Heart left ventricle (tissue), 16 donors: ENCODE data around the gene FSTL4. TPM values are rescaled to one million over a fixed set of nuclear protein-coding genes. Genes with fewer than 3 reads are reported as not detected.

Experiments
- ATAC-seq, 4 donors: fragments of 200-7000 bp; cut with Tn5 transposase; one replicate each; pipeline ENCODE4 v1.9.1; 2020 to 2022; ENCODE audit warnings: moderate library complexity in 4 of 4, mild to moderate bottlenecking in 3 of 4, moderate number of reproducible peaks in 1 of 4
- DNase-seq, 5 donors: peaks; one replicate each; pipeline ENCODE4 v3.0.0-alpha.2; 2020
- H3K27ac ChIP-seq, 12 donors: fragments of 200-600 bp; sonication (generic) in 4 of 12; one replicate each; pipeline versions ENCODE4 v1.5.0 to v1.8.0; 2016 to 2022; ENCODE audit warnings: mild to moderate bottlenecking in 2 of 12
- H3K27me3 ChIP-seq, 9 donors: fragments of 200-600 bp; sonication (generic) in 2 of 9; one replicate each; pipeline versions ENCODE4 v1.5.1 to v1.8.0; 2016 to 2022; ENCODE audit warnings: mild to moderate bottlenecking in 3 of 9
- H3K36me3 ChIP-seq, 9 donors: fragments of 200-600 bp; sonication (generic) in 2 of 9; one replicate each; pipeline versions ENCODE4 v1.5.0 to v1.8.0; 2018 to 2022; ENCODE audit warnings: mild to moderate bottlenecking in 2 of 9
- H3K4me1 ChIP-seq, 12 donors: fragments of 200-600 bp; sonication (generic) in 4 of 12; one replicate each; pipeline versions ENCODE4 v1.5.0 to v1.8.0; 2016 to 2022; ENCODE audit warnings: mild to moderate bottlenecking in 3 of 12
- H3K4me3 ChIP-seq, 12 donors: fragments of 200-600 bp; sonication (generic) in 4 of 12; one replicate each; pipeline versions ENCODE4 v1.5.0 to v1.8.0; 2017 to 2022; ENCODE audit warnings: mild to moderate bottlenecking in 9 of 12, moderate library complexity in 4 of 12
- H3K9me3 ChIP-seq, 12 donors: fragments of 200-600 bp; sonication (generic) in 4 of 12; one replicate each; pipeline versions ENCODE4 v1.5.0 to v1.8.0; 2016 to 2022; ENCODE audit warnings: mild to moderate bottlenecking in 1 of 12
- POLR2A ChIP-seq, 2 donors: fragments of 450-650 bp; IDR thresholded peaks; one replicate each; pipeline ENCODE4 v1.6.1; 2017; ENCODE audit warnings: antibody characterized with exemption in 2 of 2, mild to moderate bottlenecking in 2 of 2, moderate library complexity in 2 of 2
- WGBS, 4 donors: extraction: QIAGEN DNeasy Blood & Tissue Kit in 2 of 4; methylation state at CpG; one replicate each; pipeline versions ENCODE4 v1.1.5 to v1.1.7; 2013 to 2018; 5-methylcytosine and 5-hydroxymethylcytosine counted together
- intact Hi-C, 10 donors: fragments of 100-400 bp; cut with DNase I; formaldehyde crosslinking; loops; one replicate each; pipeline versions ENCODE4 v1.11.1 to v1.14.2; 2022
- polyA plus RNA-seq, 2 donors: library from polyadenylated mRNA; stranded (reverse); fragments of 200-250 nt; gene quantifications; one replicate each; pipeline ENCODE4 v1.2.3, GENCODE V29; 2013
- total RNA-seq, 9 donors: library from RNA; depleted of rRNA in 2 of 9; stranded (reverse); fragments of >200 nt in 2 of 9; fragmentation: NEBNext Ultra II Directional in 3 of 9; extraction: Animal tissue kit (Norgen Biotek cat#: 25700) in 3 of 9; gene quantifications; one replicate each; pipeline versions ENCODE4 v1.1.0 to v1.2.4, GENCODE V29; 2016 to 2023
- TF ChIP-seq, protein P1 (sequence below), 12 donors: fragments of 200-600 bp; sonication (generic) in 4 of 12; IDR thresholded peaks; one replicate each; pipeline versions ENCODE4 v1.5.0 to v1.8.0; 2018 to 2022; ENCODE audit warnings: antibody characterized with exemption in 12 of 12, mild to moderate bottlenecking in 5 of 12
- donor health status: ischemic (EF 13 %, LVEDD 7.1; RV severe dilation, severe dysfunction).
- donor health status: healthy with polysubstance abuse.
- donor health status: DM: no; HTN: yes; CAD: no.
- donor health status: DM: no; HTN: no; CAD: no.
- donor health status: ischemic (EF 25% LVEDD 6.9; RV normal size, moderate dysfunction).
- donor health status: ischemic (EF 25% LVEDD 5.7; RV mildly dilated, moderate dysfunction).
- donor health status: healthy.
- donor health status: DM: yes; HTN: yes; CAD: no.
- donor health status: ischemic (EF 35%, LVEDD 5.7; RV mildly dilated, moderate dysfunction).
- donor health status: nonischemic (EF 11% LVEDD 7.7; RV severe dilation, severe dysfunction).
- donor health status: DM: yes; HTN: yes; CAD: no.
- donor health status: PGD.
- donor health status: ischemic (EF 29% LVEDD 5.4; RV normal size, mild dysfunction).
- donor health status: nonischemic (EF 23%, LVEDD 6.1; RV moderate dilation, normal function).

The FSTL4 gene
- total and polyA plus RNA-seq, 11 donors, result 0.01 to 0.39 (median 0.17) TPM; not detected in 6

DNA sequence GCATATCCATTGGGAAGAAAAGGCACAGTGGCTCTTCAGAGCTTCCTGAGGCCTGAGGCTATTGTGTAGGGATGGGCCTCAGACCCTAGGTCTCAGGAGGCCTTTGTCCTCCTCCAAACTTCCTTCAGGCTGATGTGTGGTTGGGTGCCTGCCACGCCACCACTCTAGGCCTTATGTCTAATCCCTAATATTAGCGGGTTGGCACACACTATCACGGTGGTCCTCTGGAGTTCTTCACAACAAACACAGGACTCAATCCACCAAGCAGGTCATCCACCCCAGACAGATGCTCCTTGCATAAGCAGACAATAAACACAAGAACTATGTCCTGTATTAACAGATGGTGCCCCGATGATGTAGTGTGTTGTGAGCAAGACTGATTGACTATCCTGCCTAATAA is 31.0 kb upstream of the FSTL4 start:
- 78 to 92% (median 86%) methylated on average over 4 of the region's 4 CpGs for WGBS, 4 donors
- TF ChIP-seq POLR2A (IDR thresholded peaks at IDR 0.05), result no peak
- TF ChIP-seq, protein P1, sequence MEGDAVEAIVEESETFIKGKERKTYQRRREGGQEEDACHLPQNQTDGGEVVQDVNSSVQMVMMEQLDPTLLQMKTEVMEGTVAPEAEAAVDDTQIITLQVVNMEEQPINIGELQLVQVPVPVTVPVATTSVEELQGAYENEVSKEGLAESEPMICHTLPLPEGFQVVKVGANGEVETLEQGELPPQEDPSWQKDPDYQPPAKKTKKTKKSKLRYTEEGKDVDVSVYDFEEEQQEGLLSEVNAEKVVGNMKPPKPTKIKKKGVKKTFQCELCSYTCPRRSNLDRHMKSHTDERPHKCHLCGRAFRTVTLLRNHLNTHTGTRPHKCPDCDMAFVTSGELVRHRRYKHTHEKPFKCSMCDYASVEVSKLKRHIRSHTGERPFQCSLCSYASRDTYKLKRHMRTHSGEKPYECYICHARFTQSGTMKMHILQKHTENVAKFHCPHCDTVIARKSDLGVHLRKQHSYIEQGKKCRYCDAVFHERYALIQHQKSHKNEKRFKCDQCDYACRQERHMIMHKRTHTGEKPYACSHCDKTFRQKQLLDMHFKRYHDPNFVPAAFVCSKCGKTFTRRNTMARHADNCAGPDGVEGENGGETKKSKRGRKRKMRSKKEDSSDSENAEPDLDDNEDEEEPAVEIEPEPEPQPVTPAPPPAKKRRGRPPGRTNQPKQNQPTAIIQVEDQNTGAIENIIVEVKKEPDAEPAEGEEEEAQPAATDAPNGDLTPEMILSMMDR (IDR thresholded peaks at IDR 0.05), result no peak
- Histone ChIP-seq H3K4me1 (no peaks in the 10 kb centered on the region), H3K27me3 (peaks cover 0 to 22% (median 0%) of the 10 kb centered on the region in 9 donors), H3K27ac (no peak overlapping the region), H3K36me3 (no peaks in the 10 kb centered on the region), H3K4me3 (no peak overlapping the region), H3K9me3 (no peaks in the 10 kb centered on the region)
- ATAC-seq (no peak), DNase-seq (no peak)
- intact Hi-C loops, result no loop called here

DNA sequence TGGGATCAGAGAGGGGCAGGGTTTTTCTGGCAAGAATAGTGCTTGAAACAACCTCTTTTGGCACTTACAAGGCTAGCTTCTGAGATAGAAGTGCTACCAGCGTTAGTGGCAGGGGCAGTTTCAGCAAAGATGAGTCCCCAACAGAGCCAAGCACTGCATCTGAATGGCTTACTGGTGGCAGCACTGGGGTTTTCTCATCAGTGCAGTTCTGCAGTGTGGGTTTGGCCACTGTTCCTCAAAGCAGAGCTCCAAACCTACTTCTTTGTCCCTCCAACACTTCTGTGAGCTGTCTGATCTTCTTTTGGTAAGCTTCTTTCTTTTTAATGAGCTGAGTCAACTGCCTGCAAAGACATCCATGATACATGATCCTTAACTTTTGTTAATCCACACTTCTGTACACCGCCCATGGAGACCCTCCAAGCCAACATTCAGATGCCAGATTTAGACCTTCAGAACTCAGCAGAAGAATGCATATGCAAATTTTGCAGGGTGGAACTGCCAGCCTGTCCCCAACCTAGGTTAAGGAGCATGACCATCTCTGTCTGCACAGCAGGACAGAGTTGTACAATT is 29.9 kb upstream of the FSTL4 start:
- Histone ChIP-seq H3K27ac (no peak overlapping the region), H3K4me3 (no peak overlapping the region), H3K4me1 (no peaks in the 10 kb centered on the region), H3K36me3 (no peaks in the 10 kb centered on the region), H3K27me3 (peaks cover 0 to 23% (median 0%) of the 10 kb centered on the region in 9 donors), H3K9me3 (no peaks in the 10 kb centered on the region)
- 73 to 81% (median 75%) methylated on average over 2 of the region's 2 CpGs for WGBS, 4 donors
- TF ChIP-seq POLR2A (IDR thresholded peaks at IDR 0.05), result no peak
- TF ChIP-seq, protein P1 (IDR thresholded peaks at IDR 0.05), result no peak
- intact Hi-C loops, result no loop called here
- no peak for DNase-seq
- ATAC-seq, result no peak

DNA sequence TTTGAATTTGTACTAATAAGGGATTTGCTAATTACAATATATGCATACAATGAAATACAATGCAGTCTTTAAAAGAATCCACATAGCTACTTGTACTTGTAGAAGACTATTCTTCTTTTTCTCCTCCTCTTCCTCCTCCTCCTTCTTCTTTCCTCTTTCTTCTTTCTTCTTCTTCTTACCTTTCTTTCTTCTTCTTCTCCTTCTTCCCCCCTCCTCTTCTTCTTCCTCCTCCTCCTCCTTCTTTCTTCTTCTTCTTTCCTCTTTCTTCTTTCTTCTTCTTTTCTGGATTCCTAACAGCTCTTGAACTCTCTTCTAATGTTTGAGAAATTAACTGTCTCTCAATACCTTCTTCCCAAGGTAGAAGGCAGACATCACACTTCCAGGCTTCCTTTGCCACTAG is 29.3 kb upstream of the FSTL4 start:
- H3K9me3 ChIP-seq, result no peaks in the 10 kb centered on the region
- H3K36me3 ChIP-seq, result no peaks in the 10 kb centered on the region
- H3K27me3 ChIP-seq, result peaks cover 0 to 27% (median 0%) of the 10 kb centered on the region in 9 donors
- DNase-seq, result no peak
- no peak overlapping the region for H3K4me3 ChIP-seq
- no peak for TF ChIP-seq POLR2A (IDR thresholded peaks at IDR 0.05)
- TF ChIP-seq, protein P1 (IDR thresholded peaks at IDR 0.05), result no peak
- ATAC-seq, result no peak
- no peaks in the 10 kb centered on the region for H3K4me1 ChIP-seq
- intact Hi-C loops, result no loop called here
- no peak overlapping the region for H3K27ac ChIP-seq

DNA sequence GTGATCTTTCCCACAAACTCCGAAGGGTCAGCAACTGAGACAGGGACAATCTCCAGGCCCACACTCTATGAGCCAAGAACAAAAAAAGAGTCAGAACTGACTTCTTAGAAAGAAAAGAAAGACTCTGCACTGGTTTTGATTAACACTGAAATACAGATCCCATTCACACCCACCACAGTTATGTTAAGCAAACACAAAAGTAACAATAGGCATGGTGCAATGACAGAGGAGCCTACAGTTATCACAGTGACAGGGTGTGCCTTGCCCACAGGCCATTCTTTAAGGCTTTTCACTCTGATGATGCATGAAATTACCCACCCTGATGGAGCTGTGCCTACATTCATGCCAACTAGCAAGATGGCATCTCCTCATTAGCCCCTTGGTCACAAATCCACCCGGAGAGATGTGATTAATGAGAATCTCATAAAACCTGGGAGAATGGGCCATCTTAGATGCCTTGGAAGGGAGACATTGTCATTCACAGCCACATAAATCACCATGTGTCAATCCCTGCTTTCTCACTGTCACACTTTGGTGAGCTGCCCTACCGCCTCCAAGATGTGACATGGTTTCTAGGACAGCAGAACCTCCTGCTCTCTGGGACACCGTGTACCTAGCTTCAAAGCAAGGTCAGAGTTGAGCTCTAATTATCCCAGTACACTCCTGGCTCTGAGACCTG is 27.6 kb upstream of the FSTL4 start:
- intact Hi-C loops, result no loop called here
- H3K9me3 ChIP-seq, result no peaks in the 10 kb centered on the region
- H3K4me3 ChIP-seq, result no peak overlapping the region
- H3K36me3 ChIP-seq, result no peaks in the 10 kb centered on the region
- TF ChIP-seq, protein P1 (IDR thresholded peaks at IDR 0.05), result no peak
- no peak for TF ChIP-seq POLR2A (IDR thresholded peaks at IDR 0.05)
- peaks cover 0 to 37% (median 4%) of the 10 kb centered on the region in 9 donors for H3K27me3 ChIP-seq
- no peak overlapping the region for H3K27ac ChIP-seq
- WGBS, 4 donors, result 65 to 68% (median 66%) methylated on average over 4 of the region's 4 CpGs
- H3K4me1 ChIP-seq, result no peaks in the 10 kb centered on the region
- DNase-seq (no peak), ATAC-seq (no peak)
